ENCODE results near the gene ADARB2.

DNA sequence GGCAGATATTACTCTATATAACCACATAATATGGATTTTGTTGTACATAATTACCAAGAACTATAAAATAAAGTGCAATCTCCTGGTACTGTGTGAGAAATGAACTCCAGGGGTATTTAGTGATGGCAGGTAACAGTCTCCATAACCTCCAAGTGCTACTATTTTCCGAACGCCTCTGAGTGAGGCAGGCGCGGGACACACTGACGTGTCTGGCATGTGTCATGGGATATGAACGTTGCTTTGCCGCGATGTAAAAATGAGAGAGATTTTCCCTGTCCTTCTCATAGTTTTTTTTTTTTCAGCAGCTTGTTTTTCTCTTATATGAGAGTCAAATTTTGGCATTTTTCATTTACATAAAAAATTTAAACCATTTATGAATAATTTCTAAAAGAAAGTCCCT, 3.6 kb downstream of the ADARB2 start:
- TF ChIP-seq POLR2A (IDR thresholded peaks at IDR 0.05) (no peak), EP300 (IDR thresholded peaks at IDR 0.05) (no peak), POLR2AphosphoS5 (IDR thresholded peaks at IDR 0.05) (no peak)
- TF ChIP-seq, protein P1, sequence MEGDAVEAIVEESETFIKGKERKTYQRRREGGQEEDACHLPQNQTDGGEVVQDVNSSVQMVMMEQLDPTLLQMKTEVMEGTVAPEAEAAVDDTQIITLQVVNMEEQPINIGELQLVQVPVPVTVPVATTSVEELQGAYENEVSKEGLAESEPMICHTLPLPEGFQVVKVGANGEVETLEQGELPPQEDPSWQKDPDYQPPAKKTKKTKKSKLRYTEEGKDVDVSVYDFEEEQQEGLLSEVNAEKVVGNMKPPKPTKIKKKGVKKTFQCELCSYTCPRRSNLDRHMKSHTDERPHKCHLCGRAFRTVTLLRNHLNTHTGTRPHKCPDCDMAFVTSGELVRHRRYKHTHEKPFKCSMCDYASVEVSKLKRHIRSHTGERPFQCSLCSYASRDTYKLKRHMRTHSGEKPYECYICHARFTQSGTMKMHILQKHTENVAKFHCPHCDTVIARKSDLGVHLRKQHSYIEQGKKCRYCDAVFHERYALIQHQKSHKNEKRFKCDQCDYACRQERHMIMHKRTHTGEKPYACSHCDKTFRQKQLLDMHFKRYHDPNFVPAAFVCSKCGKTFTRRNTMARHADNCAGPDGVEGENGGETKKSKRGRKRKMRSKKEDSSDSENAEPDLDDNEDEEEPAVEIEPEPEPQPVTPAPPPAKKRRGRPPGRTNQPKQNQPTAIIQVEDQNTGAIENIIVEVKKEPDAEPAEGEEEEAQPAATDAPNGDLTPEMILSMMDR (IDR thresholded peaks at IDR 0.05): no peak

Data from suprapubic skin (tissue), 4 donors.